Caco-2 (cell line): Measurements from ENCODE around the gene GRIK3. TPM values are rescaled to one million over a fixed set of nuclear protein-coding genes. Genes with fewer than 3 reads are reported as not detected.

ENCODE experiments used
- BruUV-seq: library from RNA; stranded (reverse); fragments of 400-500 nt; replicated peaks from 2 replicates; lab custom pipeline; 2021; lab: Mats Ljungman, UMichigan
- CTCF ChIA-PET: fragments of 300-600 bp; sonication (Branson Sonifier 250); formaldehyde crosslinking; loops from one replicate; lab custom pipeline; 2022; ENCODE audit warnings: antibody characterized with exemption; lab: Charles Lee
- POLR2A ChIA-PET: fragments of 300-600 bp; sonication (Branson Sonifier 250); formaldehyde crosslinking; loops from one replicate; lab custom pipeline; 2022; ENCODE audit warnings: antibody characterized with exemption; lab: Charles Lee
- DNase-seq, 2 experiments: peaks; one replicate each; pipeline versions ENCODE4 v3.0.0 to v3.0.0-alpha.2; 2020 to 2022
- H3K27me3 ChIP-seq: replicated peaks from 2 replicates; pipeline ENCODE4 v1.6.0; 2011; ENCODE audit warnings: low read length; ENCODE audit not compliant: control insufficient read depth, insufficient read depth
- H3K36me3 ChIP-seq: 2 replicates; pipeline ENCODE4 v1.5.1; 2011; ENCODE audit warnings: low read length; ENCODE audit not compliant: control insufficient read depth, insufficient read depth
- H3K4me1 ChIP-seq: fragments of 250-450 bp; sonication (Bioruptor Pico); 2 replicates; pipeline ENCODE4 v1.5.1; 2020; ENCODE audit warnings: mild to moderate bottlenecking
- H3K4me3 ChIP-seq: 2 replicates; pipeline ENCODE4 v1.5.1; 2011; ENCODE audit warnings: low read depth, mild to moderate bottlenecking, control low read depth, low read length
- H3K9me3 ChIP-seq: fragments of 250-450 bp; sonication (Bioruptor Pico); 2 replicates; pipeline ENCODE4 v1.5.1; 2020; ENCODE audit warnings: mild to moderate bottlenecking, moderate library complexity
- H3K27ac Mint-ChIP-seq: one replicate; pipeline ENCODE4 v1.8.0; 2022; ENCODE audit warnings: mixed read lengths; ENCODE audit not compliant: unreplicated experiment
- H3K27me3 Mint-ChIP-seq: one replicate; pipeline ENCODE4 v1.8.0; 2022; ENCODE audit warnings: mixed read lengths; ENCODE audit not compliant: insufficient read depth, unreplicated experiment
- H3K36me3 Mint-ChIP-seq: one replicate; pipeline ENCODE4 v1.8.0; 2022; ENCODE audit warnings: mild to moderate bottlenecking, mixed read lengths; ENCODE audit not compliant: insufficient read depth, unreplicated experiment
- H3K4me1 Mint-ChIP-seq: one replicate; pipeline ENCODE4 v1.8.0; 2022; ENCODE audit warnings: low read depth, mixed read lengths; ENCODE audit not compliant: unreplicated experiment
- H3K4me3 Mint-ChIP-seq: one replicate; pipeline ENCODE4 v1.8.0; 2022; ENCODE audit warnings: mild to moderate bottlenecking, moderate library complexity, mixed read lengths; ENCODE audit not compliant: unreplicated experiment
- H3K9me3 Mint-ChIP-seq: one replicate; pipeline ENCODE4 v1.8.0; 2022; ENCODE audit warnings: mixed read lengths; ENCODE audit not compliant: unreplicated experiment
- CTCF ChIP-seq, 2 experiments: fragments of 200-600 bp in 1 of 2; IDR thresholded peaks; 1 replicate in 1 of 2; 2 replicates in 1 of 2; pipeline versions ENCODE4 v1.5.1 to v1.8.0; 2011 to 2022; ENCODE audit warnings: antibody characterized with exemption in 1 of 2, control low read depth in 1 of 2, inconsistent platforms in 1 of 2, low read depth in 1 of 2, low read length in 1 of 2, mild to moderate bottlenecking in 1 of 2, moderate library complexity in 1 of 2; ENCODE audit not compliant: insufficient read depth in 1 of 2, severe bottlenecking in 1 of 2, unreplicated experiment in 1 of 2
- intact Hi-C: fragments of 100-400 bp; cut with micrococcal nuclease; formaldehyde crosslinking; loops from one replicate; pipeline ENCODE4 v1.10.0; 2022; ENCODE audit not compliant: unreplicated experiment
- total RNA-seq: library from RNA; stranded (reverse); gene quantifications from 2 replicates; pipeline ENCODE4 v1.2.3, GENCODE V29; 2022

GRIK3 gene
- total RNA-seq, 1 experiment from 2014 or later: not detected

- TF ChIP-seq CTCF (IDR thresholded peaks at IDR 0.05; ENCODE audit: insufficient read depth in 1 of 2, low read depth in 1 of 2, low read length in 1 of 2, severe bottlenecking in 1 of 2, unreplicated experiment in 1 of 2): no peak
- H3K27me3 ChIP-seq: no peaks in the 10 kb centered on the region
- H3K27me3 Mint-ChIP-seq: peaks cover 15% of the 10 kb centered on the region
Observed at GRCh38 chr1:36863061-36863460, 171.3 kb downstream of the GRIK3 start.

GRCh38 chr1:36861375-36861774 is 172.9 kb downstream of the GRIK3 start:
- Histone ChIP-seq H3K36me3 (no peaks in the 10 kb centered on the region), H3K27me3 (no peaks in the 10 kb centered on the region), H3K4me3 (no peak overlapping the region), H3K4me1 (no peaks in the 10 kb centered on the region), H3K9me3 (no peaks in the 10 kb centered on the region)
- POLR2A ChIA-PET: no interaction called here
- H3K27ac Mint-ChIP-seq: no peak overlapping the region
- H3K4me1 Mint-ChIP-seq: no peaks in the 10 kb centered on the region
- peaks cover 19% of the 10 kb centered on the region for H3K27me3 Mint-ChIP-seq
- no TSS peak for BruUV-seq
- H3K9me3 Mint-ChIP-seq: no peaks in the 10 kb centered on the region
- TF ChIP-seq CTCF (IDR thresholded peaks at IDR 0.05; ENCODE audit: insufficient read depth in 1 of 2, low read depth in 1 of 2, low read length in 1 of 2, severe bottlenecking in 1 of 2, unreplicated experiment in 1 of 2): no peak
- H3K4me3 Mint-ChIP-seq: no peak overlapping the region
- intact Hi-C loops: no loop called here
- CTCF ChIA-PET: no interaction called here
- no peak for DNase-seq
- no peaks in the 10 kb centered on the region for H3K36me3 Mint-ChIP-seq

More at GRCh38 chr1:36863061-36863460, 171.3 kb downstream of the GRIK3 start:
- Mint-ChIP-seq H3K4me3 (no peak overlapping the region), H3K36me3 (no peaks in the 10 kb centered on the region), H3K27ac (no peak overlapping the region), H3K9me3 (no peaks in the 10 kb centered on the region), H3K4me1 (no peaks in the 10 kb centered on the region)
- ChIA-PET CTCF (no interaction called here), POLR2A (no interaction called here)
- Histone ChIP-seq H3K9me3 (no peaks in the 10 kb centered on the region), H3K4me1 (no peaks in the 10 kb centered on the region), H3K4me3 (no peak overlapping the region), H3K36me3 (no peaks in the 10 kb centered on the region)
- no peak for DNase-seq
- intact Hi-C loops: no loop called here
- BruUV-seq: no TSS peak

GRCh38 chr1:36859926-36860325 is 174.4 kb downstream of the GRIK3 start:
- H3K27me3 Mint-ChIP-seq: peaks cover 23% of the 10 kb centered on the region
- POLR2A ChIA-PET: no interaction called here
- DNase-seq: no peak
- no TSS peak for BruUV-seq
- no peak for TF ChIP-seq CTCF (IDR thresholded peaks at IDR 0.05; ENCODE audit: insufficient read depth in 1 of 2, low read depth in 1 of 2, low read length in 1 of 2, severe bottlenecking in 1 of 2, unreplicated experiment in 1 of 2)
- H3K4me1 Mint-ChIP-seq: no peaks in the 10 kb centered on the region
- no peaks in the 10 kb centered on the region for H3K36me3 ChIP-seq
- intact Hi-C loops: no loop called here
- peaks cover under 1% of the 10 kb centered on the region; the same call in 1 of the 2 replicates for H3K27me3 ChIP-seq
- no peak overlapping the region for H3K4me3 Mint-ChIP-seq
- no peak overlapping the region for H3K27ac Mint-ChIP-seq
- H3K4me1 ChIP-seq: no peaks in the 10 kb centered on the region
- CTCF ChIA-PET: interaction anchor here (0.9 kb wide), 1 partner anchor 18 kb away, joined by 3 read pairs; no protein-coding TSS in a partner anchor
- H3K9me3 Mint-ChIP-seq: no peaks in the 10 kb centered on the region
- H3K4me3 ChIP-seq: no peak overlapping the region
- no peaks in the 10 kb centered on the region for H3K36me3 Mint-ChIP-seq
- H3K9me3 ChIP-seq: no peaks in the 10 kb centered on the region
